A673 (cell line): ENCODE measurements around the gene CRHR1.

Experiments used
- EZH2 ChIP-seq: fragments of 200-600 bp; sonication (generic); IDR thresholded peaks from 2 replicates; pipeline ENCODE4 v1.6.1; 2017; ENCODE audit warnings: borderline replicate concordance, low read depth, mild to moderate bottlenecking, mixed read lengths, antibody characterized with exemption, low read length; ENCODE audit not compliant: poor library complexity, severe bottlenecking
- TF ChIP-seq, protein P1 (sequence below): fragments of 300-800, 200-600 bp; sonication (generic); conservative IDR thresholded peaks from 2 replicates; pipeline ENCODE4 v1.5.1; 2017; ENCODE audit warnings: low read depth, mild to moderate bottlenecking, antibody characterized with exemption, low read length, moderate library complexity, mixed read lengths

DNA sequence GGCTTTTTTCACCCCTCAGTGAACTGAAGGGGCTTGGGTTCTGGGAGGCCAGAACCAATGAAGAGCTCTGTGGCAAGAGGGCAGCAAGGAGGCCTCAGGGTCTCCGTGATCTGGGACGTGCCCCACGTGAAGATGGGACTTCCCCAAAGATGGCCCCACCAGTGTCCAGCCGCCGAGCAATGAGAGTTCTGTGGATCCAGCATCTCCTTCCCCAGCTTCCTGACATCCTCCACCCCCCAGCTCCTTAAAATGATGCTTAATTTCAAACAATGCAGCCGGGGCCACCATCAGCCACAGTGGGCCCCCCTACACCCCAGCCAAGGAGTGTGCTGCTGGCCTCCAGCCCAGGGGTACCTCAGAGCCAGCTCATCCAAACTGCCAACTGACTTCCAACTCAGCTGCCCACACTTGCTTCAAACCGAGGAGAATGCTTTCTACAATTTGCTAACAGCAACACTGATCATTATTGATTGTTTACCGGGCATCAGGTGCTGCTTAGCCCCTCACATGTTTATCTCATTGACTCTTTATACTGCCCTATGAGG lies 54.7 kb downstream of the CRHR1 start:
- TF ChIP-seq EZH2 = no peak
- TF ChIP-seq, protein P1, sequence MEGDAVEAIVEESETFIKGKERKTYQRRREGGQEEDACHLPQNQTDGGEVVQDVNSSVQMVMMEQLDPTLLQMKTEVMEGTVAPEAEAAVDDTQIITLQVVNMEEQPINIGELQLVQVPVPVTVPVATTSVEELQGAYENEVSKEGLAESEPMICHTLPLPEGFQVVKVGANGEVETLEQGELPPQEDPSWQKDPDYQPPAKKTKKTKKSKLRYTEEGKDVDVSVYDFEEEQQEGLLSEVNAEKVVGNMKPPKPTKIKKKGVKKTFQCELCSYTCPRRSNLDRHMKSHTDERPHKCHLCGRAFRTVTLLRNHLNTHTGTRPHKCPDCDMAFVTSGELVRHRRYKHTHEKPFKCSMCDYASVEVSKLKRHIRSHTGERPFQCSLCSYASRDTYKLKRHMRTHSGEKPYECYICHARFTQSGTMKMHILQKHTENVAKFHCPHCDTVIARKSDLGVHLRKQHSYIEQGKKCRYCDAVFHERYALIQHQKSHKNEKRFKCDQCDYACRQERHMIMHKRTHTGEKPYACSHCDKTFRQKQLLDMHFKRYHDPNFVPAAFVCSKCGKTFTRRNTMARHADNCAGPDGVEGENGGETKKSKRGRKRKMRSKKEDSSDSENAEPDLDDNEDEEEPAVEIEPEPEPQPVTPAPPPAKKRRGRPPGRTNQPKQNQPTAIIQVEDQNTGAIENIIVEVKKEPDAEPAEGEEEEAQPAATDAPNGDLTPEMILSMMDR = no peak
